HG03066 (cell line): ENCODE measurements around the gene TBC1D7.

Experiments
- ATAC-seq: cut with Tn5 transposase; IDR thresholded peaks from one replicate; pipeline ENCODE4 v1.9.1; 2021; ENCODE audit warnings: low read depth; ENCODE audit not compliant: unreplicated experiment

Gene TBC1D7

GRCh38 chr6:13273931-13274706 is 54.2 kb downstream of the TBC1D7 start:
- ATAC-seq = peak; percentile 47

DNA sequence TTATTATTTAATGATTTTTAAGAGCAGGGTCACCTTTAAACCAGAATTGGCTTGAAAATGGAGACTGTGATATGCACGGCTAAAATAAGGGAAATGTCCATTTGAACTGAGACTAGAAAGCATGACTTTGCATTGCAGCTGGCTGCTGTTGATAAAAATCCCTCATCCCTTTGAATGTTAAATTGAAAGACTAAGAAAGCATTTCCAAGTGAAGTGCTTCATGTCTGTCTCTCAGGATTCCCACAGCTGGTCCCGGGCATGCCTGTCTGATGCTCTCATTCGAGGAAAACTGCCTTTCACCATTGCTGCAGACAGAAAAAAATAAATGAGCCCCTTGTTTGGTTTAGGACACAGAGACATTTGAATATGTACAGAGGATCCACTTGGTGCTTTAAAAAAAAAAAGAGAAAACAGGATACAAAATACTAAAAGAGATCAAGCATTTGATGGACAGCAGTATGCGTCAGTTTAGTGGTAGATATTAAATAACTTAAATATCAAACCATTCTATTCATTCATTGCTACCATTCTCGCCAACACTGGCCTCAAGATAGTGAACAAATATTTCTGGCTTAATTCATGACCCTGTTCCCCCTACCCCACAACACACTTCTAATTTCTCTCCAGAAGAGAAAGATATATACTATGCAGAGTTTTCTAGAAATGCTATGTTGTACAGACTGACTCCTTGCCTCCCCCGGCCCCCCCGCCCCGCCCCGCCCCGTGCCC is 55.0 kb downstream of the TBC1D7 start:
- ATAC-seq = no peak

DNA sequence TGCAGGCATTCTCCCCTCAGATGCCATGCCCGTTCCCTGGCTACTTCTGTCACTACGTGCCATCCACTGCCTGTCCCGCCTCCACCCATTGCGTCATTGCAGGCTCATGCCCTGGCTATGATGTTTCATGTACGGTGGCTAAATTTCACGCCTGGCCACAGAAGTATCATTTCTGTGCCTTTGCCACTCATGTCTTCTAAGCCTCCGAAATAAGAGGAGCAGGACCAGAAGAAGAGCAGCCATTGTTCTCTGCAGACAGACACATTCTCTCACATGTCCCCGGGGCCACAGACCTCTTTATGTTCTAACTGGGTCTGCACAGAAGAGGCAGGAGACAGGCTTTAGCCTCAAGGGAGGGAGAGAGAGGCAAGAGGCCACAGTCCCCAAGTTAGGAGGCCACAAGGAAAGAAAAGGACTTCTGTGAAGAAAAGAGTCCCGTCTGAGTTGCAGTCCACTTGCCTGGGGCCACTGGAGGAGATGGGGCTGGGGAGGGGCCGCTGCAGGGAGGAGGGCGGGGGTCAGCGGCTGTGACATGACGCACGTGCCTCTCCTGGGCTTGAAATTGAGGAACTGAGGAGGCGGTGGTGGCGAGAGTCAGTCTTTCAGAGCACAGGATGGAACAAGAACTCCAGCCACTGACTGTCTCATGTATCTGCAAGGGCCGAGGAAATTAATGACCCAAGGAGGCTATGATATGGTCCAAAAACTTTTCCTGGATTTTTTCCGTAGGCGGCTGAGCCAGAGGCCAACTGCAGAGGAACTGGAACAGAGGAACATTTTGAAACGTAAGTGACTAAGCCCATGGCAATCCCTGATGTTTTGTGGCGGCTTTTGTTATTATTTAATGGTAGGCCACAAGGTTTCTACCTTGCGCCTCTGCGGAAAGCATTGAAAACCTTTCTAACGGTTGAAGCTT is 55.9 kb downstream of the TBC1D7 start:
- ATAC-seq = peak; percentile 66

- ATAC-seq = no peak
These were observed 59.3 kb downstream of the TBC1D7 start for GRCh38 chr6:13268913-13269518.

DNA sequence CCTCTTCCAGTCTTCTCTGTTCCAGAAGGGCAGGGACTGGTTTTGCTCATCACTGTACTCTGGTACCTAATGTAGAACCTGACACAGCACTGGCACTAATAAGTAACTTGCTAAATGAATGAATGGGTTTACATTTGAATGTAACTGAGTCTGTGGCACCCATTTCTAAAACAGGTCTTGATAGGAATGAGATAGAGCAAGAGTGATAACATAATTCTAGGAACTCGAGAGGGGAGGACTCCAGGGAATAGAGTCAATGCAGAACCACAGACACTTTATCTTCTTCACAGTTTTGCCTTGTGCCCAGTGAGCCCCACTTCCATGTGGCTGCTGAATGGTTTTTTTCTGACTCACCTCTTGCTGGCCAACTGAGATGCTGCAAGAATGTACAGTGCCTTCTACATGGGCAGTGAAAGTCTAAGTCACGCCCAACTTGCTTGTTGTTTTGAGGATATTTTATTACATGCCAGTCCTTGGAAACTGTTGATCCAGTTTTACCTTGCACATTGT is 61.1 kb downstream of the TBC1D7 start:
- ATAC-seq = no peak

- no peak for ATAC-seq
These were observed 64.7 kb downstream of the TBC1D7 start for GRCh38 chr6:13263669-13264068.

DNA sequence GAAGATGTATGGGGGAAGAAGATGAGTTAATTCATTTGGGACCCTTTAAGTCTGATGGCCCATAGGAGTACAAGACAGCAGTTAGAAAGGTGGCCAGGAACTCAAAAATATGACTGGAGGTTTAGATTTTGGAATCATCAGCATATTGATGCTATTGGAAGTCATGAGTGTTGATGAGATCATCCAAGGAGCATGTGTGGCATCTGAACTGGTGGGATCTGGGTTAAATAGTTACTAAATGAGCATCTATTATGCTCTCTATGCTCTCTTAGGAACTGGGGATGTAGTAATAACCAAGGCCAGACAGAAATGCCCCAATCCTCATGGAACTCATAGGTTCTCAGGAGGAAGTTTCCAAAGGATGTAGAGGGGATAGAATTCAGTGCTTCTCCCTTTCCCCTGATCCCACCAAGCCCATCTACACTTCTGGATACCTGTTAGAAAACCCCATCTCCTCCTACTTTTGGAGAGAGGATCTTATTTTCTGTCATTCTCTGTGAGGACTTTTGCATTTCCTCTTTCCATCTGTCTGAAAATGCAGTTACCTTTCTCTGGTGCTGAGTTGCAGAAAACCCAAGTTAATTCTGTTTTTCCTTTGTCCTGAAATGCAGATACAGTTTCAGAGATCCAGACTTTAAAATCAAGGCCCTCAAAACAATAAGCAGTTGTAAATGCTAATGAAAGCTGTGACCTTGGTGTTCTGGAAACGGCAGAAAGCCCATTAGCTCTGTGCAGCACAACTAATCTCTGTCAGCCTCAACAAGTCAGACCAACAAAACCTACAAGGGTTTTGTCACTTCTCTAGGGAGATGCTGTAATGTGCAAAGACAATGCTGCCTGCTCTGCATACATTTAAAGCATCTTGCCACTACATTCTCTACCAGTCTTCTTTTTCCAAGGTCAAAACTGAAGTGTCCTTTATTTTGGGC is 65.8 kb downstream of the TBC1D7 start:
- no peak for ATAC-seq

DNA sequence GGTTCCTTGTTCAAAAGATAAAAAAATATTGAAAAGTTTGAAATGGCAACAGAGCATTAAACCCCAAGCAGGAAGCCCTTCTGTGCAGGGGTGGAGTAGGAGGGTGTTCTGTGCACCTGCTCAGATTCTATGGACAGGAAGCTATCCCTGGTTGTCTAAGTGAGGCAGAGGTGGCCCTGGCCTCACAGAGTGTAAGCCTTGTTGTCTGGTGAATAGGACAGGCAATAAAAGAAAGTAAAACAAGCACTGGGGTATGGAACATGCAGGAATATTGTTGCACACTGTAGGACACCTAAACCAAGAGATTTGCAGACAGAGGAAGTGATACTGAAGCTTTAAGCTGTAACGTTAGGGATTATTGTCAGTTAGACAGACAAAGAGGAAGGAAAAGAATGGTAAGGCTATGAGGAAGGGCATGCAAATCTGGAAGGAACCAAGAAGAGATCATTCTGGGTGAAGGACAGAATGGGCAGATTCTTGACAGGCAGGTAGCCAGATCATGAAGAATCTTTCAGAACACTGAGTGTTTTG is 66.8 kb downstream of the TBC1D7 start:
- ATAC-seq = peak; percentile 68

- no peak for ATAC-seq
These were observed 67.5 kb downstream of the TBC1D7 start for GRCh38 chr6:13260831-13261230.

DNA sequence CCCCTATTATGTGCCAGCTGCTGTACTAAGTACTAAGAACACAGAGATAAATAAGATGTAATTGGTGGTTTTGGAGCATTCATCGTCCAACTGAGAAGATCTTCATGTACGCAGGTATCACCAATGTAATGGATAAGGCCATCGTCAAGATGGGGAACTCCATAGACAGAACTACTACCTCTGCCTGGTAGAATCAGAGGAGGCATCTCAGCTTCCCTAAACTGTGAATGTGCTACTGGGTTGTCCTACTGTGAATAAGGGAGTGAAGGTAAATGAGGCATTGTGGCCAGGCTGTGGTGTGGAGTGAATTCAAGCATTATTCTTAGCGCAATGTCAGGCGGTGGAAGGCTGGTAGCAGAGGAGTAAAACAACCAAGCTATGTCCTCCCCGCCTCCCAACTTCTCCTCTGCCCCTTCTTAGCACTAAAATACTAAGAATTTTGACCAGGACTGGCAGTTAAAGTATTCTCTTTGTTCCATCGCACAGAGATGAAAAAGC is 68.2 kb downstream of the TBC1D7 start:
- no peak for ATAC-seq

- no peak for ATAC-seq
These were observed 68.9 kb downstream of the TBC1D7 start for GRCh38 chr6:13259393-13259792.

GRCh38 chr6:13256266-13257001 is 71.9 kb downstream of the TBC1D7 start:
- ATAC-seq = no peak
